Chondrocyte (in vitro differentiated cells): ENCODE measurements around the gene TCL1A. TPM values are rescaled to one million over a fixed set of nuclear protein-coding genes. Genes with fewer than 3 reads are reported as not detected.

ENCODE experiments used
- DNase-seq: peaks from one replicate; pipeline ENCODE4 v3.0.0; 2021; ENCODE audit warnings: mixed read lengths, low spot score
- H3K27ac Mint-ChIP-seq: one replicate; pipeline ENCODE4 v1.8.0; 2021; ENCODE audit warnings: mild to moderate bottlenecking, moderate library complexity, mixed read lengths; ENCODE audit not compliant: unreplicated experiment
- H3K27me3 Mint-ChIP-seq: 2 replicates; pipeline ENCODE4 v1.8.0; 2021; ENCODE audit warnings: low read depth, mixed read lengths
- H3K36me3 Mint-ChIP-seq: 2 replicates; pipeline ENCODE4 v1.8.0; 2021; ENCODE audit warnings: low read depth, mixed read lengths
- H3K4me1 Mint-ChIP-seq: 2 replicates; pipeline ENCODE4 v1.8.0; 2021; ENCODE audit warnings: low read depth, mild to moderate bottlenecking, mixed read lengths
- H3K4me3 Mint-ChIP-seq: one replicate; pipeline ENCODE4 v1.8.0; 2021; ENCODE audit warnings: mild to moderate bottlenecking, moderate library complexity, mixed read lengths; ENCODE audit not compliant: unreplicated experiment
- H3K9me3 Mint-ChIP-seq: 2 replicates; pipeline ENCODE4 v1.8.0; 2021; ENCODE audit warnings: low read depth, mixed read lengths
- CTCF ChIP-seq: fragments of 200-600 bp; sonication (generic); IDR thresholded peaks from 2 replicates; pipeline ENCODE4 v1.5.0; 2021; ENCODE audit warnings: antibody characterized with exemption, mild to moderate bottlenecking, moderate library complexity
- total RNA-seq: library from RNA; stranded (reverse); gene quantifications from 3 replicates; pipeline ENCODE4 v1.2.1, GENCODE V29; 2021

The TCL1A gene
- total RNA-seq, 1 donor from 2014 or later, result not detected

GRCh38 chr14:95663226-95663797 lies 50.6 kb downstream of the TCL1A start:
- Mint-ChIP-seq H3K9me3 (no peaks in the 10 kb centered on the region), H3K27me3 (peaks cover 19% of the 10 kb centered on the region), H3K36me3 (no peaks in the 10 kb centered on the region), H3K4me3 (no peak overlapping the region), H3K27ac (no peak overlapping the region), H3K4me1 (no peaks in the 10 kb centered on the region)
- TF ChIP-seq CTCF, result no peak
- no peak for DNase-seq

- no peak overlapping the region for H3K27ac Mint-ChIP-seq
- no peaks in the 10 kb centered on the region for H3K9me3 Mint-ChIP-seq
- no peak for TF ChIP-seq CTCF
- peaks cover 23% of the 10 kb centered on the region for H3K27me3 Mint-ChIP-seq
- H3K4me1 Mint-ChIP-seq, result no peaks in the 10 kb centered on the region
- DNase-seq, result no peak
- no peak overlapping the region for H3K4me3 Mint-ChIP-seq
- no peaks in the 10 kb centered on the region for H3K36me3 Mint-ChIP-seq
These were observed 51.3 kb downstream of the TCL1A start for GRCh38 chr14:95662376-95663186.

- DNase-seq, result no peak
- no peak for TF ChIP-seq CTCF
- Mint-ChIP-seq H3K27me3 (peaks cover 30% of the 10 kb centered on the region), H3K4me3 (no peak overlapping the region), H3K9me3 (no peaks in the 10 kb centered on the region), H3K36me3 (no peaks in the 10 kb centered on the region), H3K27ac (no peak overlapping the region), H3K4me1 (no peaks in the 10 kb centered on the region)
These were observed 53.0 kb downstream of the TCL1A start for GRCh38 chr14:95660651-95661515.

GRCh38 chr14:95659990-95660385 lies 53.9 kb downstream of the TCL1A start:
- Mint-ChIP-seq H3K9me3 (no peaks in the 10 kb centered on the region), H3K27ac (no peak overlapping the region), H3K4me3 (no peak overlapping the region), H3K27me3 (peaks cover 33% of the 10 kb centered on the region), H3K36me3 (no peaks in the 10 kb centered on the region), H3K4me1 (no peaks in the 10 kb centered on the region)
- DNase-seq, result no peak
- no peak for TF ChIP-seq CTCF

Other genes starting within 250 kb of the TCL1A start
- gene SYNE3, start 197.5 kb downstream of the TCL1A start, total RNA-seq, result 21.4 to 22.3 TPM (median 22.0 TPM) in 3 replicates
- gene GLRX5, start 179.1 kb downstream of the TCL1A start, total RNA-seq, result 30.9 to 38.9 TPM (median 33.4 TPM) in 3 replicates
- gene TCL1B, start 27.7 kb downstream of the TCL1A start, total RNA-seq, result not detected in 3 replicates
- not detected in 3 replicates for gene TUNAR, start 162.7 kb upstream of the TCL1A start, total RNA-seq